ENCODE data around the gene BTBD17.

GRCh38 chr17:74356646-74357465, 4.8 kb downstream of the BTBD17 start:
- TF ChIP-seq RFX5 (IDR thresholded peaks at IDR 0.05; ENCODE audit: low read length) (no peak), TEAD4 (IDR thresholded peaks at IDR 0.05; ENCODE audit: borderline replicate concordance, insufficient read depth) (no peak), USF2 (IDR thresholded peaks at IDR 0.05; ENCODE audit: borderline replicate concordance, low read depth, low read length) (no peak), GABPA (IDR thresholded peaks at IDR 0.05; ENCODE audit: low read depth) (no peak), POLR2AphosphoS5 (IDR thresholded peaks at IDR 0.05; ENCODE audit: low read depth, low read length) (no peak), CTCF (IDR thresholded peaks at IDR 0.05) (no peak), REST (IDR thresholded peaks at IDR 0.05; ENCODE audit: low read depth, low read length) (no peak), ZBTB33 (IDR thresholded peaks at IDR 0.05; ENCODE audit: borderline replicate concordance, low read depth) (no peak), FOXJ3 (CRISPR knock-in tag; IDR thresholded peaks at IDR 0.05) (no peak), YY1 (IDR thresholded peaks at IDR 0.05; ENCODE audit: low read depth) (no peak)
